Fibroblast of villous mesenchyme (primary cell): Measurements from ENCODE around the gene PIKFYVE. TPM values are rescaled to one million over a fixed set of nuclear protein-coding genes. Genes with fewer than 3 reads are reported as not detected.
"Not testable (repeated sequence)": the region's sequence is repeated elsewhere in the genome, so short reads cannot be mapped to it uniquely, and the experiment has no call there.

Experiments
- DNase-seq: peaks from one replicate; pipeline ENCODE4 v3.0.0-alpha.2; 2010; ENCODE audit warnings: low read depth
- H3K4me3 ChIP-seq: 2 replicates; pipeline ENCODE4 v1.5.1; 2011; ENCODE audit warnings: low read depth, mild to moderate bottlenecking, low read length
- CTCF ChIP-seq: IDR thresholded peaks from 2 replicates; pipeline ENCODE4 v1.5.1; 2012; ENCODE audit warnings: low read depth, mild to moderate bottlenecking, low read length; ENCODE audit not compliant: insufficient read depth
- total RNA-seq: library from RNA; depleted of rRNA; stranded (reverse); fragments of >200 nt; gene quantifications from 2 replicates; pipeline ENCODE4 v1.2.3, GENCODE V29; 2012

PIKFYVE gene
- total RNA-seq, 1 donor = 46.6 TPM

GRCh38 chr2:208266936-208267335 lies 881 bp downstream of the PIKFYVE start:
- TF ChIP-seq CTCF = no peak
- H3K4me3 ChIP-seq = peak overlapping the region; percentile 86
- peak; percentile 46 for DNase-seq

- DNase-seq = not testable (repeated sequence)
- peak overlapping the region; percentile 86 for H3K4me3 ChIP-seq
Measured at GRCh38 chr2:208267526-208267925, 1.5 kb downstream of the PIKFYVE start.

DNA sequence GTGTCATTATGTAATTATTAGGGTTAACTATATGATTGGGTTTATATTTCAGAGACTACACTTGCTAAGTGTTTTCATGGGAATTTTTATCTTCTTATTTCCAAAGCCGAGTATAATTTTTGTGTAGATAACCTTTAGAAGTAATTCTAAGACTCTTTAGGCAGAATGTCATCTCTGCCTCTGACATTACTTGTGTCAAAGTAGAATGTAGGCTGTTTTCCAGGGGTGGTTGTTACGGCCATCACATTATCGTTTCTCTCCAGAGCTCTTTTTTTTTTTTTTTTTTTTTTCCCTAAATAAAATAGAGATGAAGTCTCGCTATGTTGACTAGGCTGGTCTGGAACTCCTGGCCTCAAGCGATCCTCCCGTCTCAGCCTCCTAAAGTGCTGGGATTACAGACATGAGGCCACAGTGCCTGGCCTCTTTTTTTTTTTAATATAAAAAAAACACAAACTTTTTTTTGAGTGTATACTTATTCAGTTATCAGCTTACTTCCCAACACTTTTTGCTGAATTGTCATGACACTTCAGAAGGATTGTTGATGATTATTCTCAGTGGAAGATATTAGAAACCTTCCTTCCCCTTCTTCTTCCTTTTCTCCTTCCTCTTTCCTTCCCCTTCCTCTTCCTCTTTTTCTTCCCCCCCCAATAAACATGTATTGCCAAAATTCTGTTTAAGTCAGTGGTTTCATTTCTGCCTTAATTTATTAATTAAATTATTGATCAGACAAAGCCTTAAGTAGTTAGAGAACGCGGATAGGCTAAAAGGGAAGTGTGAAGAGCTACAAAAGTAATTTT lies 2.3 kb downstream of the PIKFYVE start:
- peak overlapping the region; percentile 86 for H3K4me3 ChIP-seq
- no peak for TF ChIP-seq CTCF
- no peak for DNase-seq

DNA sequence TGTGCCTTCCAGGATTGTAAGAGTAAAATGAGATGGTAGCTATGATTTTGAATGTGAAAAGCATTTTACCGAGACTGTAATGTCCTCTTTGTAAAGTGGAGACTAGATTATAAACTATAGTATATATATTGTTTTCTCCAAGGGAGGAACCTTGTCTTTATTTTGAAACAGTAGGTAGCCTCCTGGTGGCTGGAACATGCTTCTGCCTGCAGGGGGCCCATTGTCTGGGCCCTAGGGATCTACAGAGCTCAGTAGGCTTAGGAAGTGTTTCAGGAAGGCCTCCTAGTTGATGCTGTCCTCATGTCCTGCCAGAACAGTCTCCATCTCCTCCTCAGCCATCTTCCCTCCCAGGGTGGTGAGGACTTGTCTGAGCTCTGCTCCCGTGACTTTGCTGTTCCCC lies 3.0 kb downstream of the PIKFYVE start:
- no peak overlapping the region for H3K4me3 ChIP-seq
- DNase-seq = no peak
- TF ChIP-seq CTCF = peak; percentile 32

DNA sequence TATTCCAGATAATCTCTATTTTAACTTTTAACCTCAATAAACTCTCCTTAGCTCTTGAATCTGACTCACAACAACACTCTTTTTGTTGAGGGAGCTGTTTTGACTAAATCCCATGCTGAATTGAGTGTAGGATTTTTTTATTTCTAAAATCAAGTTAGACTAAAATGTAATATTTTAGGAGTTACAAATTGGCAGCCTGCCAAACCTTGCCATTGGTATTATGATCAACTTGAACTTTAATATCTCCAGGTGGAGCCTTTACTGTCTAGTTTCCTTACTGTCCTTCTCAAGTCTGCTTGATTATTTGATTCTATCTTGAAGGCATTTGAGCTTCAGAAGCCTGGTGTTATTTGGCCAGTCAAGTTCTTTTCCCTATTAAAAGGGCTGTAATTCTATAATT lies 8.7 kb downstream of the PIKFYVE start:
- no peak for DNase-seq
- no peak overlapping the region for H3K4me3 ChIP-seq
- TF ChIP-seq CTCF = no peak

DNA sequence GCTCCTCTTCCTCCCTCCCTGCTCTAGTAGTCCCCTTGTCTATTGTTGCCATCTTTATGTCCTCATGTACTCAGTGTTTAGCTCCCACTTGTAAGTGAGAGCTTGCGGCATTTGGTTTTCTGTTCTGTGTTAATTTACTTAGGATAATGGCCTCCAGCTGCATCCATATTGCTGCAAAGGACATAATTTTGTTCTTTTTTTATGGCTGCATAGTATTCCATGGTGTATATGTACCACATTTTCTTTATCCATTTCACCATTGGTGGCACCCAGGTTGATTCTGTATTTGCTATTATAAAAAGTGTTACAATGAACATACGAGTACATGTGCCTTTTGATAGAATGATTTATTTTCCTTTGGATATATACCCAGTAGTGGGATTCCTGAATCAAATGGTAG lies 12.5 kb downstream of the PIKFYVE start:
- DNase-seq = no peak
- no peak overlapping the region for H3K4me3 ChIP-seq
- TF ChIP-seq CTCF = no peak

- no peak overlapping the region for H3K4me3 ChIP-seq
- TF ChIP-seq CTCF = no peak
- DNase-seq = peak; percentile 28
Measured at GRCh38 chr2:208279236-208279635, 13.2 kb downstream of the PIKFYVE start.
